Right lobe of liver (tissue), 4 donors: ENCODE data around the gene VRK2.

ENCODE experiments used
- CTCF ChIP-seq, 4 donors: fragments of 200-600 bp in 3 of 4; fragments of 450-650 bp in 1 of 4; IDR thresholded peaks; one replicate each; pipeline versions ENCODE4 v1.5.1 to v1.8.0; 2016 to 2022; ENCODE audit warnings: antibody characterized with exemption in 4 of 4, mild to moderate bottlenecking in 2 of 4
- POLR2A ChIP-seq: fragments of 450-650 bp; IDR thresholded peaks from one replicate; pipeline ENCODE4 v1.6.1; 2017; ENCODE audit warnings: antibody characterized with exemption, mild to moderate bottlenecking
- donor health status: DM: no; HTN: no; CAD: no.
- donor health status: DM: no; HTN: no; CAD: no.
- donor health status: DM: no; HTN: yes; CAD: no.

DNA sequence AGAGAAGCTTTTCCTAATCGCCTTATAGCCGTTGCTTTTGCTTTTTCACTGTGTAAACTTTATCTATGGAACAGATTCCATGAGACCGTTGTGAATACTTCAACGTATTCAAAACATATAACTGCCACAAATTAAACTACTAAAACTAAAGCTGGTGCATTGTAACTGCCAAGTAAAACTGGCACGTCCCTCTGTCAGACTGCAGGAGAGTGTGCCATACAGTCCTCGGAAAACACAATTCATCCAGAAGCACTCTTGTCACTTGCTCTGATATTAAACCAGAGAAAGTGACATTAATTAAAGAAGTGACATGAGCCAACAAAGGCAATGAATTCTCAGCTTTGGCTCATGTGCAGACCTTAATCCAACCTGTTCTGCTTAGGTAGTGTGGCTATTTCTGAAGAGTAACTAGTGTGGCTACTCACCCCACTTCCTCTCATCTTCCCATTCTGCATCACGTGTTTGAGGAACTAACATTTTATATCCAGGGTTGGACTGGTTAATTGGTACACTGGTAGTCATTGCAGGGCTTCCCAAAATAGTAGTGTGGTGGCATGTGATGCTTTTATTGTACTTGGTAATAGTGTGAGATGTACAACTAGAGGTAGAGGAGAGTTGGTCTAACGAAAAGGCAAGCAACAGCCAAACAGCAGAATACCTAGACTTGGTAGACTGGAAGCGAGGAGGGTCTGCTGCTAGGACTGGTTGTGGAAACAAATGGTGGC is 9.7 kb downstream of the VRK2 start:
- no peak for TF ChIP-seq POLR2A
- no peak for TF ChIP-seq CTCF (IDR thresholded peaks at IDR 0.05)
